GM12878 (cell line): Measurements from ENCODE around the gene SLC44A4. TPM values are rescaled to one million over a fixed set of nuclear protein-coding genes. Genes with fewer than 3 reads are reported as not detected.

Source experiments
- ATAC-seq: fragments of 200-7000 bp; cut with Tn5 transposase; 3 replicates; pipeline ENCODE4 v1.9.1; 2020; ENCODE audit warnings: mild to moderate bottlenecking, moderate library complexity
- BruUV-seq: library from RNA; stranded (reverse); fragments of 400-500 nt; replicated peaks from 2 replicates; lab custom pipeline; 2021; lab: Mats Ljungman, UMichigan
- CTCF ChIA-PET: fragments of 300-600 bp; sonication (Branson Sonifier 250); formaldehyde crosslinking; extraction: SDS; loops from one replicate; lab custom pipeline; 2021; ENCODE audit warnings: inconsistent platforms; lab: Yijun Ruan, JAX
- POLR2A ChIA-PET: fragments of 350-600 bp; formaldehyde crosslinking; extraction: SDS; loops from one replicate; lab custom pipeline; 2021; ENCODE audit warnings: inconsistent platforms; lab: Charles Lee
- RAD21 ChIA-PET: fragments of 300-600 bp; sonication (Branson Sonifier 250); formaldehyde crosslinking; loops from one replicate; lab custom pipeline; 2023; ENCODE audit warnings: antibody characterized with exemption; ENCODE audit not compliant: unreplicated experiment; lab: Charles Lee
- SMC1A ChIA-PET: fragments of 300-600 bp; sonication (Branson Sonifier 250); formaldehyde crosslinking; loops from one replicate; lab custom pipeline; 2023; ENCODE audit not compliant: unreplicated experiment, uncharacterized antibody; lab: Charles Lee
- DNase-seq: peaks from one replicate; pipeline ENCODE4 v3.0.0-alpha.2; 2011; ENCODE audit warnings: low read depth, low spot score
- FAIRE-seq: peaks from 3 replicates; lab custom pipeline; 2011; peaks lifted over from hg19 to GRCh38; lab: Jason Lieb, UNC
- H2AFZ ChIP-seq: 2 replicates; pipeline ENCODE4 v1.6.0; 2011; ENCODE audit warnings: low read depth, low read length, control low read depth; ENCODE audit not compliant: control insufficient read depth
- H3K27ac ChIP-seq: 2 replicates; pipeline ENCODE4 v1.5.1; 2011; ENCODE audit warnings: control low read depth; ENCODE audit not compliant: control insufficient read depth, insufficient read depth
- H3K27me3 ChIP-seq, 2 experiments: replicated peaks in 1 of 2; 2 replicates each; pipeline versions ENCODE4 v1.6.0 to v1.6.1; 2011; ENCODE audit warnings: low read length in 1 of 2; ENCODE audit not compliant: control insufficient read depth in 2 of 2, insufficient read depth in 2 of 2
- H3K36me3 ChIP-seq, 2 experiments: 2 replicates each; pipeline ENCODE4 v1.5.1; 2011; ENCODE audit warnings: low read length in 1 of 2; ENCODE audit not compliant: control insufficient read depth in 2 of 2, insufficient read depth in 2 of 2
- H3K4me1 ChIP-seq: 2 replicates; pipeline ENCODE4 v1.6.1; 2011; ENCODE audit warnings: mild to moderate bottlenecking, low read length, moderate library complexity, mixed read lengths; ENCODE audit not compliant: control insufficient read depth, insufficient read depth
- H3K4me2 ChIP-seq: 2 replicates; pipeline ENCODE4 v1.6.0; 2011; ENCODE audit warnings: control low read depth; ENCODE audit not compliant: control insufficient read depth, insufficient read depth
- H3K4me3 ChIP-seq: fragments of 200-600 bp; sonication (generic); 2 replicates; pipeline ENCODE4 v1.5.1; 2016
- H3K79me2 ChIP-seq: 2 replicates; pipeline ENCODE4 v1.6.0; 2011; ENCODE audit warnings: low read length; ENCODE audit not compliant: control insufficient read depth, insufficient read depth
- H3K9ac ChIP-seq: 2 replicates; pipeline ENCODE4 v1.8.0; 2011; ENCODE audit warnings: low read length, control low read depth, mixed read lengths; ENCODE audit not compliant: control insufficient read depth, insufficient read depth
- H3K9me3 ChIP-seq: replicated peaks from 3 replicates; pipeline ENCODE4 v1.5.1; 2011; ENCODE audit warnings: mild to moderate bottlenecking, low read length; ENCODE audit not compliant: control insufficient read depth, insufficient read depth
- H4K20me1 ChIP-seq: 2 replicates; pipeline ENCODE4 v1.6.0; 2011; ENCODE audit not compliant: control insufficient read depth, insufficient read depth
- CHD2 ChIP-seq: IDR thresholded peaks from 2 replicates; pipeline ENCODE4 v1.6.1; 2011; ENCODE audit warnings: low read depth, low read length, improper control_type of control experiment, borderline replicate concordance
- CTCF ChIP-seq, 3 experiments: IDR thresholded peaks in 2 of 3; conservative IDR thresholded peaks in 1 of 3; 2 replicates each; pipeline ENCODE4 v1.5.1; 2011; ENCODE audit warnings: low read depth in 3 of 3, low read length in 3 of 3, mild to moderate bottlenecking in 3 of 3, control low read depth in 2 of 3, moderate library complexity in 2 of 3, inconsistent platforms in 1 of 3, mixed read lengths in 1 of 3; ENCODE audit not compliant: control insufficient read depth in 2 of 3, insufficient read depth in 1 of 3; ENCODE audit errors: extremely low read depth in 1 of 3
- CUX1 ChIP-seq: IDR thresholded peaks from 2 replicates; pipeline ENCODE4 v1.6.1; 2012; ENCODE audit warnings: improper control_type of control experiment, low read depth, low read length; ENCODE audit not compliant: insufficient replicate concordance
- FOXM1 ChIP-seq: IDR thresholded peaks from 2 replicates; pipeline ENCODE4 v1.6.1; 2012; ENCODE audit warnings: low read depth, mild to moderate bottlenecking, inconsistent platforms, low read length, moderate library complexity
- MTA3 ChIP-seq: IDR thresholded peaks from 2 replicates; pipeline ENCODE4 v1.6.1; 2012; ENCODE audit warnings: low read length, inconsistent platforms, borderline replicate concordance
- NBN ChIP-seq: fragments of 450-650 bp; IDR thresholded peaks from 2 replicates; pipeline ENCODE4 v1.6.1; 2016
- RAD51 ChIP-seq: fragments of 450-650 bp; IDR thresholded peaks from 2 replicates; pipeline ENCODE4 v1.6.1; 2016; ENCODE audit warnings: moderate library complexity, mild to moderate bottlenecking, inconsistent platforms
- RELA ChIP-seq: fragments of 450-650 bp; IDR thresholded peaks from 2 replicates; pipeline ENCODE4 v1.8.0; 2014; ENCODE audit warnings: borderline replicate concordance; ENCODE audit not compliant: partially characterized antibody
- SMC3 ChIP-seq: IDR thresholded peaks from 2 replicates; pipeline ENCODE4 v1.6.1; 2011; ENCODE audit warnings: low read length, improper control_type of control experiment, borderline replicate concordance
- ZBED1 ChIP-seq: IDR thresholded peaks from 2 replicates; pipeline ENCODE4 v1.6.1; 2016; ENCODE audit warnings: borderline replicate concordance
- WGBS: methylation state at CpG from one replicate; pipeline ENCODE4 v1.1.6; 2016; ENCODE audit warnings: low lambda C conversion rate; ENCODE audit not compliant: insufficient replicate concordance, insufficient coverage; ENCODE audit errors: missing lambda C conversion rate; 5-methylcytosine and 5-hydroxymethylcytosine counted together
- in situ Hi-C: fragments of 300-500 bp; cut with MboI; formaldehyde crosslinking; loops from 9 replicates; pipeline ENCODE4 v1.14.3; 2018; ENCODE audit warnings: mixed read lengths
- intact Hi-C: fragments of 100-400 bp; cut with micrococcal nuclease; formaldehyde crosslinking; loops from one replicate; pipeline ENCODE4 v1.14.2; 2022; ENCODE audit not compliant: unreplicated experiment
- polyA plus RNA-seq, 11 experiments: library from polyadenylated mRNA; depleted of rRNA in 4 of 11; unstranded in 6 of 11; stranded (reverse) in 5 of 11; fragments of >200 nt; fragmentation: Nextera tagmentation in 4 of 11; fragmentation: Illumina TruSeq in 1 of 11; extraction: Ambion mirVana in 4 of 11; extraction: Trizol in 1 of 11; gene quantifications; 1 replicate in 1 of 11; 2 replicates in 10 of 11; pipeline versions ENCODE4 v1.2.1 to v1.2.3, GENCODE V29; 2011 to 2016; ENCODE audit warnings: inconsistent platforms in 2 of 11, missing spikeins in 2 of 11, low read depth in 1 of 11
- total RNA-seq, 4 experiments: library from RNA; depleted of rRNA in 3 of 4; stranded (reverse); fragments of >200 nt in 3 of 4; fragmentation: Illumina TruSeq in 1 of 4; extraction: Trizol in 1 of 4; gene quantifications; 2 replicates each; pipeline versions ENCODE4 v1.2.1 to v1.2.3, GENCODE V29; 2013 to 2021
- TF ChIP-seq, protein P1 (sequence below): fragments of 450-650 bp; formaldehyde crosslinking; IDR thresholded peaks from 2 replicates; pipeline ENCODE4 v1.5.0; 2022; ENCODE audit warnings: mild to moderate bottlenecking, missing genetic modification characterization

The SLC44A4 gene
- total and polyA plus RNA-seq, 10 of the 15 experiments (the other 5 are each of a cell fraction or from before 2014, with no cell fraction given) = 0.04 to 0.24 (median 0.15) TPM; not detected in 3

DNA sequence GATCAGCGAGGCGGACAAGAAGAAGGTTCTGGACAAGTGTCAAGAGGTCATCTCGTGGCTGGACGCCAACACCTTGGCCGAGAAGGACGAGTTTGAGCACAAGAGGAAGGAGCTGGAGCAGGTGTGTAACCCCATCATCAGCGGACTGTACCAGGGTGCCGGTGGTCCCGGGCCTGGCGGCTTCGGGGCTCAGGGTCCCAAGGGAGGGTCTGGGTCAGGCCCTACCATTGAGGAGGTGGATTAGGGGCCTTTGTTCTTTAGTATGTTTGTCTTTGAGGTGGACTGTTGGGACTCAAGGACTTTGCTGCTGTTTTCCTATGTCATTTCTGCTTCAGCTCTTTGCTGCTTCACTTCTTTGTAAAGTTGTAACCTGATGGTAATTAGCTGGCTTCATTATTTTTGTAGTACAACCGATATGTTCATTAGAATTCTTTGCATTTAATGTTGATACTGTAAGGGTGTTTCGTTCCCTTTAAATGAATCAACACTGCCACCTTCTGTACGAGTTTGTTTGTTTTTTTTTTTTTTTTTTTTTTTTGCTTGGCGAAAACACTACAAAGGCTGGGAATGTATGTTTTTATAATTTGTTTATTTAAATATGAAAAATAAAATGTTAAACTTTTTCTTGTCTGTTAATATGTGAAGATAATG lies 49.0 kb downstream of the SLC44A4 start:
- DNase-seq (no peak), FAIRE-seq (no peak), ATAC-seq (0 out of 3 replicates have a peak, but pooled peaks have one; percentile 1)
- intact Hi-C loops (loop anchor here (1.0 to 10.0 kb wide), 5 partner anchors 32 to 283 kb away; partner anchors contain the start of genes ATP6V1G2, CSNK2B, LY6G5B and VARS1), in situ Hi-C loops (loop anchor here (10.0 kb wide), 1 partner anchor 285 kb away; the partner anchor contains the start of genes ATP6V1G2, DDX39B and NFKBIL1)
- SMC1A ChIA-PET = interaction anchor here (0.7 to 3.7 kb wide), 28 partner anchors 10 to 283 kb away, joined by 3 to 30 read pairs (median 6); partner anchors contain the start of genes ATP6V1G2, CLIC1, HSPA1A and HSPA1L
- H4K20me1 ChIP-seq = no peaks in the 10 kb centered on the region
- no peaks in the 10 kb centered on the region for H3K9me3 ChIP-seq
- H3K4me1 ChIP-seq = peaks cover 11% of the 10 kb centered on the region
- H3K4me2 ChIP-seq = peak overlapping the region; percentile 66
- H3K9ac ChIP-seq = peak overlapping the region; percentile 33; the same call in 1 of the 2 replicates
- RAD21 ChIA-PET = interaction anchor here (0.6 to 3.9 kb wide), 34 partner anchors 9 to 288 kb away, joined by 3 to 30 read pairs (median 5); partner anchors contain the start of genes DDAH2, DDX39B, DXO and GPANK1
- peaks cover 33% of the 10 kb centered on the region for H3K79me2 ChIP-seq
- no TSS peak for BruUV-seq
- H3K27me3 ChIP-seq = no peaks in the 10 kb centered on the region
- H2AFZ ChIP-seq = no peak overlapping the region
- CTCF ChIA-PET = interaction anchor here (0.8 to 4.0 kb wide), 29 partner anchors 13 to 335 kb away, joined by 3 to 27 read pairs (median 6); partner anchors contain the start of genes DDAH2, LSM2, LTB and LY6G5C
- no peak overlapping the region for H3K27ac ChIP-seq
- peak overlapping the region; percentile 79 for H3K4me3 ChIP-seq
- no peaks in the 10 kb centered on the region for H3K36me3 ChIP-seq
- POLR2A ChIA-PET = interaction anchor here (0.5 to 10.9 kb wide), 18 partner anchors 10 to 332 kb away, joined by 3 to 122 read pairs (median 4); partner anchors contain the start of genes ABHD16A, CLIC1, DDX39B and LSM2
- WGBS = 2% methylated on average over 15 of the region's 15 CpGs
- TF ChIP-seq NBN (peak; percentile 60; the same call in 1 of the 2 replicates), MTA3 (no peak), CHD2 (no peak), CUX1 (no peak), SMC3 (peak; percentile 63; the same call in 1 of the 2 replicates), CTCF (IDR thresholded peaks at IDR 0.05 in 2 of 3, conservative IDR thresholded peaks at IDR 0.05 in 1 of 3; ENCODE audit: control insufficient read depth in 2 of 3, extremely low read depth in 1 of 3, insufficient read depth in 1 of 3, low read depth in 3 of 3, low read length in 3 of 3) (peak; percentile 15 to 66 (median 40); a peak in 3 of 6 replicates), RAD51 (0 out of 2 replicates have a peak, but pooled peaks have one; percentile 14), ZBED1 (no peak), FOXM1 (no peak), RELA (no peak)
- TF ChIP-seq, protein P1, sequence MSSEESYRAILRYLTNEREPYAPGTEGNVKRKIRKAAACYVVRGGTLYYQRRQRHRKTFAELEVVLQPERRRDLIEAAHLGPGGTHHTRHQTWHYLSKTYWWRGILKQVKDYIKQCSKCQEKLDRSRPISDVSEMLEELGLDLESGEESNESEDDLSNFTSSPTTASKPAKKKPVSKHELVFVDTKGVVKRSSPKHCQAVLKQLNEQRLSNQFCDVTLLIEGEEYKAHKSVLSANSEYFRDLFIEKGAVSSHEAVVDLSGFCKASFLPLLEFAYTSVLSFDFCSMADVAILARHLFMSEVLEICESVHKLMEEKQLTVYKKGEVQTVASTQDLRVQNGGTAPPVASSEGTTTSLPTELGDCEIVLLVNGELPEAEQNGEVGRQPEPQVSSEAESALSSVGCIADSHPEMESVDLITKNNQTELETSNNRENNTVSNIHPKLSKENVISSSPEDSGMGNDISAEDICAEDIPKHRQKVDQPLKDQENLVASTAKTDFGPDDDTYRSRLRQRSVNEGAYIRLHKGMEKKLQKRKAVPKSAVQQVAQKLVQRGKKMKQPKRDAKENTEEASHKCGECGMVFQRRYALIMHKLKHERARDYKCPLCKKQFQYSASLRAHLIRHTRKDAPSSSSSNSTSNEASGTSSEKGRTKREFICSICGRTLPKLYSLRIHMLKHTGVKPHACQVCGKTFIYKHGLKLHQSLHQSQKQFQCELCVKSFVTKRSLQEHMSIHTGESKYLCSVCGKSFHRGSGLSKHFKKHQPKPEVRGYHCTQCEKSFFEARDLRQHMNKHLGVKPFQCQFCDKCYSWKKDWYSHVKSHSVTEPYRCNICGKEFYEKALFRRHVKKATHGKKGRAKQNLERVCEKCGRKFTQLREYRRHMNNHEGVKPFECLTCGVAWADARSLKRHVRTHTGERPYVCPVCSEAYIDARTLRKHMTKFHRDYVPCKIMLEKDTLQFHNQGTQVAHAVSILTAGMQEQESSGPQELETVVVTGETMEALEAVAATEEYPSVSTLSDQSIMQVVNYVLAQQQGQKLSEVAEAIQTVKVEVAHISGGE = no peak
